K562 (cell line): Measurements from ENCODE around the gene PDHX. TPM values are rescaled to one million over a fixed set of nuclear protein-coding genes. Genes with fewer than 3 reads are reported as not detected.

Experiments used
- COPS2 ChIP-seq: fragments of 450-650 bp; conservative IDR thresholded peaks from 2 replicates; pipeline ENCODE4 v1.6.1; 2016; ENCODE audit warnings: mild to moderate bottlenecking, moderate library complexity
- EZH2 ChIP-seq: IDR thresholded peaks from 2 replicates; pipeline ENCODE4 v1.6.1; 2012; ENCODE audit warnings: low read depth, mild to moderate bottlenecking, inconsistent platforms, low read length, borderline replicate concordance
- FOXA3 ChIP-seq, 2 experiments: fragments of 450-650 bp in 1 of 2; sonication (generic) in 1 of 2; formaldehyde crosslinking; IDR thresholded peaks in 1 of 2; conservative IDR thresholded peaks in 1 of 2; 2 replicates each; pipeline versions ENCODE4 v1.4.0 to v1.8.0; 2020 to 2022; ENCODE audit warnings: mild to moderate bottlenecking in 2 of 2, missing genetic modification reagents in 1 of 2
- FOXP1 ChIP-seq: sonication (generic); formaldehyde crosslinking; IDR thresholded peaks from 2 replicates; pipeline ENCODE4 v1.8.0; 2022; ENCODE audit warnings: mild to moderate bottlenecking, missing genetic modification reagents
- MCM5 ChIP-seq: fragments of 450-650 bp; IDR thresholded peaks from 2 replicates; pipeline ENCODE4 v1.6.1; 2016; ENCODE audit warnings: low read depth
- NFATC3 ChIP-seq: fragments of 450-650 bp; IDR thresholded peaks from 2 replicates; pipeline ENCODE4 v1.6.1; 2017; ENCODE audit warnings: mild to moderate bottlenecking
- NFIC ChIP-seq: fragments of 450-650 bp; IDR thresholded peaks from 2 replicates; pipeline ENCODE4 v1.6.1; 2017; ENCODE audit warnings: mild to moderate bottlenecking, inconsistent platforms
- NFYB ChIP-seq: IDR thresholded peaks from 2 replicates; pipeline ENCODE4 v1.6.1; 2011; ENCODE audit warnings: mild to moderate bottlenecking, moderate library complexity; ENCODE audit not compliant: insufficient read length; ENCODE audit errors: extremely low read depth
- PHF21A ChIP-seq: fragments of 450-650 bp; IDR thresholded peaks from 2 replicates; pipeline ENCODE4 v1.6.1; 2017; ENCODE audit warnings: low read depth, borderline replicate concordance
- RAD51 ChIP-seq: fragments of 450-650 bp; IDR thresholded peaks from 2 replicates; pipeline ENCODE4 v1.7.1; 2016; ENCODE audit warnings: low read depth, mild to moderate bottlenecking, borderline replicate concordance
- RNF2 ChIP-seq: sonication (generic); IDR thresholded peaks from 2 replicates; pipeline ENCODE4 v1.6.1; 2016
- SP1 ChIP-seq: sonication (generic); formaldehyde crosslinking; IDR thresholded peaks from 2 replicates; pipeline ENCODE4 v1.8.1; 2022; ENCODE audit warnings: mild to moderate bottlenecking, missing genetic modification reagents
- TARDBP ChIP-seq: fragments of 450-650 bp; IDR thresholded peaks from 2 replicates; pipeline ENCODE4 v1.6.1; 2016
- TCF7 ChIP-seq: sonication (generic); IDR thresholded peaks from 2 replicates; pipeline ENCODE4 v1.6.1; 2016; ENCODE audit warnings: antibody characterized with exemption, borderline replicate concordance
- ZBED1 ChIP-seq: IDR thresholded peaks from 2 replicates; pipeline ENCODE4 v1.6.1; 2014
- ZBTB17 ChIP-seq: fragments of 450-650 bp; formaldehyde crosslinking; IDR thresholded peaks from 2 replicates; pipeline ENCODE4 v1.4.0; 2020; ENCODE audit warnings: mild to moderate bottlenecking
- ZNF143 ChIP-seq: sonication (generic); formaldehyde crosslinking; IDR thresholded peaks from 2 replicates; pipeline ENCODE4 v1.9.0; 2022; ENCODE audit warnings: mild to moderate bottlenecking, missing genetic modification reagents
- ZNF165 ChIP-seq: fragments of 250-450 bp; sonication (Bioruptor Pico); IDR thresholded peaks from 2 replicates; pipeline ENCODE4 v1.4.0; 2020; ENCODE audit warnings: borderline replicate concordance
- ZNF311 ChIP-seq: fragments of 250-450 bp; sonication (Bioruptor Pico); IDR thresholded peaks from 2 replicates; pipeline ENCODE4 v1.4.0; 2020; ENCODE audit warnings: mild to moderate bottlenecking, moderate library complexity
- ZNF589 ChIP-seq: fragments of 200-800 bp; sonication (Bioruptor generic); IDR thresholded peaks from 2 replicates; pipeline ENCODE4 v1.6.1; 2016; ENCODE audit warnings: low read depth, missing genetic modification characterization, missing compliant biosample characterization
- ZNF707 ChIP-seq: fragments of 250-450 bp; sonication (Bioruptor Pico); conservative IDR thresholded peaks from 2 replicates; pipeline ENCODE4 v1.8.0; 2022; ENCODE audit warnings: inconsistent platforms, mild to moderate bottlenecking, moderate library complexity
- ZNF76 ChIP-seq: fragments of 250-450 bp; sonication (Bioruptor Pico); IDR thresholded peaks from 2 replicates; pipeline ENCODE4 v1.4.0; 2020; ENCODE audit warnings: mild to moderate bottlenecking, moderate library complexity, borderline replicate concordance
- polyA plus RNA-seq, 8 experiments: library from polyadenylated mRNA; depleted of rRNA in 4 of 8; stranded (reverse) in 5 of 8; unstranded in 3 of 8; fragments of >200 nt; fragmentation: Nextera tagmentation in 2 of 8; fragmentation: Illumina TruSeq in 1 of 8; extraction: Ambion mirVana in 2 of 8; extraction: Trizol in 1 of 8; gene quantifications; 2 replicates each; pipeline versions ENCODE4 v1.2.1 to v1.2.3, GENCODE V29; 2011 to 2014; ENCODE audit warnings: inconsistent platforms in 1 of 8, missing spikeins in 1 of 8
- total RNA-seq, 7 experiments: library from RNA; depleted of rRNA in 6 of 7; stranded (reverse); fragments of >200 nt in 6 of 7; fragmentation: Illumina TruSeq in 2 of 7; extraction: Trizol in 2 of 7; gene quantifications; 2 replicates each; pipeline versions ENCODE4 v1.2.1 to v1.2.3, GENCODE V29; 2011 to 2021; ENCODE audit warnings: low replicate concordance in 1 of 7
- TF ChIP-seq, protein P1 (sequence below): fragments of 450-650 bp; IDR thresholded peaks from 2 replicates; pipeline ENCODE4 v1.6.1; 2014; ENCODE audit warnings: low read depth, mild to moderate bottlenecking, moderate library complexity, borderline replicate concordance
- TF ChIP-seq, protein P2 (sequence below): sonication (generic); formaldehyde crosslinking; IDR thresholded peaks from 2 replicates; pipeline ENCODE4 v1.8.1; 2023; ENCODE audit warnings: mild to moderate bottlenecking, missing genetic modification reagents
- TF ChIP-seq, protein P3 (sequence below): fragments of 250-450 bp; sonication (Bioruptor Pico); IDR thresholded peaks from 2 replicates; pipeline ENCODE4 v1.8.0; 2021; ENCODE audit warnings: moderate library complexity, mild to moderate bottlenecking, inconsistent platforms

Gene PDHX
- total and polyA plus RNA-seq, 9 of the 15 experiments (the other 6 are each of a cell fraction or from before 2014, with no cell fraction given), result 20.8 to 43.5 (median 31.2) TPM

DNA sequence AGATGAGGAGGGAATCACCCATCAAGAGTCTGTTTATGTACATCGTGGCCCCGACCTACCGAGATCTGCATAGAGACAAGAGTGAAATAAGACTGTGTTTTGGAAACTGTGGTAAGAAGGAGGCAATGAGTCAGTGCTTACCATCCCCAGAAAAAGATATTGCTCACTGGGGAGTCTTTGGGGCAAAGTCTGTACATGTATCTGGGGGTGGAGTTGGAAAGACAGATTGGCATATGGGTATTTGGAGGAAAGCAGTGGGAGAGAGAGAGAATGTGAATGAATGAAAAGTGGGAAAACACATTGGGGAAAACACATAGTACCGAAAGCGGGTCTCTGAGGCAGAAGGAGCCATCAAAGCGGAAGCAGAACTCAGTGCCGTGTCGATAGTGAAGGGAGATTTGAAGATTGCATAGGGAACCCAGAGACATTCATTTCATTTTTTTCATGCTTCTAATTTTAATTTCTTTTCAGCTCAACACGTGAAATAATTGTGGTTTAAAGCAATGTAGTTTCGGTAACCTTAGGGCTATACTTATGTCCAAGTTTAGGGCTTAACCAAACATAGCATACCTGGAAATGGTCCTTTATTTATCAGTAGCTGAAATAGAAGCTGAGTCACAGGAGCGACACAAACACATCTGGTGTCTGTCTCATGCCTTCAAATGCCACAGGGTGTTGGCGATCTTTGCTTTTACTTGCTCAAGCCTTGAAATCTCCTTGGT lies 124.0 kb downstream of the PDHX start (continued):
- TF ChIP-seq, protein P1, sequence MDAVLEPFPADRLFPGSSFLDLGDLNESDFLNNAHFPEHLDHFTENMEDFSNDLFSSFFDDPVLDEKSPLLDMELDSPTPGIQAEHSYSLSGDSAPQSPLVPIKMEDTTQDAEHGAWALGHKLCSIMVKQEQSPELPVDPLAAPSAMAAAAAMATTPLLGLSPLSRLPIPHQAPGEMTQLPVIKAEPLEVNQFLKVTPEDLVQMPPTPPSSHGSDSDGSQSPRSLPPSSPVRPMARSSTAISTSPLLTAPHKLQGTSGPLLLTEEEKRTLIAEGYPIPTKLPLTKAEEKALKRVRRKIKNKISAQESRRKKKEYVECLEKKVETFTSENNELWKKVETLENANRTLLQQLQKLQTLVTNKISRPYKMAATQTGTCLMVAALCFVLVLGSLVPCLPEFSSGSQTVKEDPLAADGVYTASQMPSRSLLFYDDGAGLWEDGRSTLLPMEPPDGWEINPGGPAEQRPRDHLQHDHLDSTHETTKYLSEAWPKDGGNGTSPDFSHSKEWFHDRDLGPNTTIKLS, result no peak
- TF ChIP-seq ZBTB17 (CRISPR knock-in tag) (0 out of 2 replicates have a peak, but pooled peaks have one; percentile 25), ZNF707 (CRISPR knock-in tag) (no peak), FOXP1 (CRISPR knock-in tag) (no peak), TARDBP (no peak), ZNF76 (CRISPR knock-in tag) (no peak), ZNF143 (CRISPR knock-in tag) (no peak), MCM5 (no peak), ZBED1 (no peak), EZH2 (no peak), ZNF165 (CRISPR knock-in tag) (no peak), ZNF589 (CRISPR knock-in tag) (peak; percentile 70), ZNF311 (CRISPR knock-in tag) (no peak), NFIC (no peak), SP1 (CRISPR knock-in tag) (no peak), NFYB (no peak), TCF7 (no peak), RNF2 (peak; percentile 32; the same call in 1 of the 2 replicates), COPS2 (no peak), PHF21A (no peak), FOXA3 (CRISPR knock-in tag; conservative IDR thresholded peaks at IDR 0.05 in 1 of 2, IDR thresholded peaks at IDR 0.05 in 1 of 2) (0 out of 4 replicates have a peak, but pooled peaks of 1 of the 2 experiments have one; percentile 31), NFATC3 (no peak; the same call in 1 of the 2 replicates), RAD51 (no peak)
- TF ChIP-seq, protein P2, sequence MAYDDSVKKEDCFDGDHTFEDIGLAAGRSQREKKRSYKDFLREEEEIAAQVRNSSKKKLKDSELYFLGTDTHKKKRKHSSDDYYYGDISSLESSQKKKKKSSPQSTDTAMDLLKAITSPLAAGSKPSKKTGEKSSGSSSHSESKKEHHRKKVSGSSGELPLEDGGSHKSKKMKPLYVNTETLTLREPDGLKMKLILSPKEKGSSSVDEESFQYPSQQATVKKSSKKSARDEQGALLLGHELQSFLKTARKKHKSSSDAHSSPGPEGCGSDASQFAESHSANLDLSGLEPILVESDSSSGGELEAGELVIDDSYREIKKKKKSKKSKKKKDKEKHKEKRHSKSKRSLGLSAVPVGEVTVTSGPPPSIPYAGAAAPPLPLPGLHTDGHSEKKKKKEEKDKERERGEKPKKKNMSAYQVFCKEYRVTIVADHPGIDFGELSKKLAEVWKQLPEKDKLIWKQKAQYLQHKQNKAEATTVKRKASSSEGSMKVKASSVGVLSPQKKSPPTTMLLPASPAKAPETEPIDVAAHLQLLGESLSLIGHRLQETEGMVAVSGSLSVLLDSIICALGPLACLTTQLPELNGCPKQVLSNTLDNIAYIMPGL (CRISPR knock-in tag), result no peak
- TF ChIP-seq, protein P3, sequence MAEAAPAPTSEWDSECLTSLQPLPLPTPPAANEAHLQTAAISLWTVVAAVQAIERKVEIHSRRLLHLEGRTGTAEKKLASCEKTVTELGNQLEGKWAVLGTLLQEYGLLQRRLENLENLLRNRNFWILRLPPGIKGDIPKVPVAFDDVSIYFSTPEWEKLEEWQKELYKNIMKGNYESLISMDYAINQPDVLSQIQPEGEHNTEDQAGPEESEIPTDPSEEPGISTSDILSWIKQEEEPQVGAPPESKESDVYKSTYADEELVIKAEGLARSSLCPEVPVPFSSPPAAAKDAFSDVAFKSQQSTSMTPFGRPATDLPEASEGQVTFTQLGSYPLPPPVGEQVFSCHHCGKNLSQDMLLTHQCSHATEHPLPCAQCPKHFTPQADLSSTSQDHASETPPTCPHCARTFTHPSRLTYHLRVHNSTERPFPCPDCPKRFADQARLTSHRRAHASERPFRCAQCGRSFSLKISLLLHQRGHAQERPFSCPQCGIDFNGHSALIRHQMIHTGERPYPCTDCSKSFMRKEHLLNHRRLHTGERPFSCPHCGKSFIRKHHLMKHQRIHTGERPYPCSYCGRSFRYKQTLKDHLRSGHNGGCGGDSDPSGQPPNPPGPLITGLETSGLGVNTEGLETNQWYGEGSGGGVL (CRISPR knock-in tag), result no peak
